Measurements from ENCODE around the gene TOMM70. TPM values are rescaled to one million over a fixed set of nuclear protein-coding genes. Genes with fewer than 3 reads are reported as not detected.

TOMM70 gene
- total RNA-seq, 4 donors from 2014 or later = 26.9 to 34.1 (median 31.3) TPM

DNA sequence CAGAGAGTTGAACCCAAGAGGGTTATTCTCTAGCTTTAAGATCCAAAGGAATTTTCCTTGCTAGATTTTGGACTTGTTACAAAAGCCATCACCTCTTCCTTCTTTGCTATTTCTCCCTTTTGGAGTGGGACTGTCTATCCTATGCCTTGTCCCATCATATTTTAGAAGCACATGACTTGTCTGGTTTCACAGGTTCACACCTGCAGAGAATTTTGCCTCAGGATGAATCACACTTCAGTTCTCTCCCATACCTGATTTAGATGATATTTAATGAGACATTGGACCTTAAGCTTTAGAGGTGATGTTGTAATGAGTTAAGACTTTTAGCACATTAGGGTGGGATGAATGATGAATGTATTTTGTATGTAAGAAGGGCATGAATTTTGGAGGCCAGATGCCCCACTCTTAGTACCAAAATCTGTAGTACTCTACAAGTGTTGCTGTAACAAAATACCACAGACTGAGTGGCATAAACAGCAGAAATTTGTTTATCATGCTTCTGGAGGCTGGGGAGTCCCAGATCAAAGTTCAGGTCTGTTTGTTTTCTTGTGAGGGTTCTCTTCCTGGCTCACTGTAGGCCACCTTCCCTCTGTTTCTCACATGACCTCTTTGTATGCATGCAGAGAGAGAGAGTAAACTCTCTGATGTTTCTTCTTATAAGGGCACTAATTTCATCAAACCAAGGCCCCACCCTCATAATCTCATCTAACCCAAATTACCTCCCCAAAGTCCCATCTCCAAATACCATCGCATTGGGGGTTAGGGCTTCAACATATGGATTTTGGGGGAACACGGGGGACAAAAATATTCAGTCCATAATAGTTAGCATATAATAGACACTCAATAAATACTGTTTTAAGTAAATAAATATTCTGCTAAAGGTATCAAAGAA, 10.4 kb upstream of the TOMM70 start:
- DNase-seq (ENCODE audit: low spot score in 2 of 2) = no peak
- Histone ChIP-seq H3K27me3 (no peaks in the 10 kb centered on the region), H3K4me1 (no peaks in the 10 kb centered on the region), H3K9me3 (peaks cover 4% of the 10 kb centered on the region), H3K4me3 (no peak overlapping the region), H3K27ac (no peak overlapping the region), H3K36me3 (no peaks in the 10 kb centered on the region)
- no peak for TF ChIP-seq EP300 (IDR thresholded peaks at IDR 0.05)
- TF ChIP-seq CTCF (IDR thresholded peaks at IDR 0.05) = no peak
- no peak for TF ChIP-seq POLR2A (IDR thresholded peaks at IDR 0.05)
- TF ChIP-seq POLR2AphosphoS5 (IDR thresholded peaks at IDR 0.05) = no peak
- 99% methylated on average over 2 of the region's 2 CpGs for WGBS

DNA sequence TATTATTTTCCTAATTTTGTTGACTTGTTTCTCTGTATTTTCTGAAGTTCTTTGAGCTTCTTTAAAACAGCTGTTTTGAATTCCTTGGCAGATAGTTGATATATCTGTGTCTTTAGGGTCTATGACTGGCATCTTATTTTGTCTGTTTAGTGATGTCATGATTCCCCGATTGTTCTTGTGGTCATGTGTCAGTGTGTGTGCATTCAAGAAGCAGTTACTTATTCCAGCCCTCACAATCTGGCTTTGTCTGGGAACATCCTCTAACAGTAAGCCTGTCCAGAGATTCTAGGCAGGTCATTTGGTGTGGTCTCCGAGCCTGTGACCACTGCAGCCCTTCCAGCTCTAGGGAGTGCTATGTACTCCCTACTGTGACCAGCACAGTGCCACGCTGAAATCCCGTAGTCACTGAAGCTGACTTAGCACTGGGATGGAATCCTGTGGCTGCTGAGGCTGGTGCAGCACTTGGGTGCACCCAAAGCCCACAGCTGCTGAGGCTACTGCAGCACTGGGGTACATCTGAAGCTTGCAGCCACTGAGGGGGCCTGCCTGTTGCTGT, 7.2 kb upstream of the TOMM70 start:
- peaks cover 4% of the 10 kb centered on the region for H3K9me3 ChIP-seq
- no peaks in the 10 kb centered on the region for H3K27me3 ChIP-seq
- peaks cover 12% of the 10 kb centered on the region for H3K4me1 ChIP-seq
- 98% methylated on average over 2 of the region's 4 CpGs for WGBS
- TF ChIP-seq POLR2AphosphoS5 (IDR thresholded peaks at IDR 0.05) (no peak), EP300 (IDR thresholded peaks at IDR 0.05) (no peak), POLR2A (IDR thresholded peaks at IDR 0.05) (no peak), CTCF (IDR thresholded peaks at IDR 0.05) (no peak)
- no peak overlapping the region for H3K4me3 ChIP-seq
- DNase-seq (ENCODE audit: low spot score in 2 of 2) = no peak
- no peak overlapping the region for H3K27ac ChIP-seq
- H3K36me3 ChIP-seq = no peaks in the 10 kb centered on the region

GRCh38 chr3:100407164-100407563, 6.3 kb upstream of the TOMM70 start:
- no peak overlapping the region for H3K4me3 ChIP-seq
- TF ChIP-seq POLR2AphosphoS5 (IDR thresholded peaks at IDR 0.05) (no peak), CTCF (IDR thresholded peaks at IDR 0.05) (no peak), EP300 (IDR thresholded peaks at IDR 0.05) (no peak), POLR2A (IDR thresholded peaks at IDR 0.05) (no peak)
- DNase-seq (ENCODE audit: low spot score in 2 of 2) = no peak
- peaks cover 4% of the 10 kb centered on the region for H3K9me3 ChIP-seq
- no peaks in the 10 kb centered on the region for H3K27me3 ChIP-seq
- WGBS = 96% methylated on average over 2 of the region's 2 CpGs
- no peak overlapping the region for H3K27ac ChIP-seq
- no peaks in the 10 kb centered on the region for H3K36me3 ChIP-seq
- H3K4me1 ChIP-seq = peaks cover 21% of the 10 kb centered on the region

- peaks cover 36% of the 10 kb centered on the region for H3K4me1 ChIP-seq
- no peaks in the 10 kb centered on the region for H3K27me3 ChIP-seq
- H3K27ac ChIP-seq = no peak overlapping the region
- no peak for DNase-seq (ENCODE audit: low spot score in 2 of 2)
- H3K4me3 ChIP-seq = no peak overlapping the region
- H3K9me3 ChIP-seq = peaks cover 4% of the 10 kb centered on the region
- no peak for TF ChIP-seq EP300 (IDR thresholded peaks at IDR 0.05)
- TF ChIP-seq CTCF (IDR thresholded peaks at IDR 0.05) = no peak
- TF ChIP-seq POLR2A (IDR thresholded peaks at IDR 0.05) = no peak
- TF ChIP-seq POLR2AphosphoS5 (IDR thresholded peaks at IDR 0.05) = no peak
- H3K36me3 ChIP-seq = no peaks in the 10 kb centered on the region
- WGBS = 64% methylated on average over 1 of the region's 1 CpG
Observed at GRCh38 chr3:100404250-100404548, 3.3 kb upstream of the TOMM70 start.
